ENCODE measurements around the gene EHHADH.
A peak's percentile ranks its signal among the peaks of the same experiment; 100 is the strongest.
"Not testable (repeated sequence)": the region's sequence is repeated elsewhere in the genome, so short reads cannot be mapped to it uniquely, and the experiment has no call there.

The EHHADH gene

DNA sequence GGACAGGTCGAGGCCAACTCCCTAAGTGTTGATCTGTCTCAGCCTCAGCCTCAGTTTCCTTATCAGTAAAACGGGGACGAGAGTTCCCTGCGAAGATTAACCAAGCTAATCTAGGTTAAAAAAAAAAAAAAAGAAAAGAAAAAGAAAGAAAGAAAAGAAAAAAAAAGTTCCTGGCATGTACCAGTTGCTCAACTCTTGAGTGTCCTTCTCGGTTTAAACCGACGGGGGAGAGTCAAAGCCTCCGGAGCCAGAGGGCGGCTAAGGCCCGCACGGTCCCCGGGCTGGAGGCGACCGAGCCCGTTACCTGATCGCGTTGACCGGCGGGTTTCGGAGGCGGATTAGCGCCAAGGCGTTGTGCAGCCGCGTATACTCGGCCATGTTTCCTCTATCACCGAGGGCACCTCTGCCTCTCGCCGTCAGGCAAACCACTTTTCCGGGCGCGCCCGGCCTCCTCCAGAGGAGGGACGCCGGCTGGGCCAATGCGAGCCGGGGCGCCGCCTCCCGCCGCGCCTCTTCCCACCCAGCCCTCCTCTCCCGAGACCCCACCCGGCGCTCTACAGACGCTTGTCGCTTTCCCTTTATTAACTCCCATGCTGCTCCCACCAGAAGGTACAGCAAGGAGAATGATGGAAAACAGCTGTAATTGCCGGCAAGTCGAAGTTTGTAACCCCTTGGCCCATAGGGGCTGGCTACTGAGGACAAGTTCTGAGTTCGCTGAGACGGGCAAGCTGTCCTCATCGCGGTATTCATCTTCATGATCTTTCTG lies at the start of gene EHHADH:
Gene EHHADH (minus strand): TSS at position 405 of the 766 bp plus-strand sequence. CDS start 27 bp downstream, at position 378.
- peak; percentile 55 for DNase-seq

GRCh38 chr3:185299918-185300426 lies 46.1 kb upstream of the EHHADH start:
- not testable (repeated sequence) for DNase-seq

GRCh38 chr3:185297867-185298266 lies 44.0 kb upstream of the EHHADH start:
- DNase-seq, result no peak

DNA sequence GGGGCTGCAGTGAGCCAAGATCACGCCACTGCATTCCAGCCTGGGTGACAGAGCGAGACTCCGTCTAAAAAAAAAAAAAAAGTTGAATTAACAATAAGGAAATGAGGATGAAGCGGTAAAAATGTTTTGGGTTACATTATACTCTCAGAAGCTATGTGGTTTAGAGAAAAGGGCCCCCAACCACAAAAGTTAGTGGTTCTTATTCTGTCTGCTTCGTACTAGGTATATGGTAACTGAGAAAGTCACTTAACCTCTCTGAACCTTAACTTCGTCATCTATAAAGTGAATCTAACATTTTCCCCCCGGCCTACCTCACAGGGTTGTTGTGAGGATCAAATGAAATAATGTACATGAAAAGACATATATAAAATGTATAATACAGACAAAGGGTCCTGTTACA lies 38.4 kb upstream of the EHHADH start:
- DNase-seq, result no peak

- DNase-seq, result no peak
Observed at GRCh38 chr3:185290266-185290665, 36.4 kb upstream of the EHHADH start.

DNA sequence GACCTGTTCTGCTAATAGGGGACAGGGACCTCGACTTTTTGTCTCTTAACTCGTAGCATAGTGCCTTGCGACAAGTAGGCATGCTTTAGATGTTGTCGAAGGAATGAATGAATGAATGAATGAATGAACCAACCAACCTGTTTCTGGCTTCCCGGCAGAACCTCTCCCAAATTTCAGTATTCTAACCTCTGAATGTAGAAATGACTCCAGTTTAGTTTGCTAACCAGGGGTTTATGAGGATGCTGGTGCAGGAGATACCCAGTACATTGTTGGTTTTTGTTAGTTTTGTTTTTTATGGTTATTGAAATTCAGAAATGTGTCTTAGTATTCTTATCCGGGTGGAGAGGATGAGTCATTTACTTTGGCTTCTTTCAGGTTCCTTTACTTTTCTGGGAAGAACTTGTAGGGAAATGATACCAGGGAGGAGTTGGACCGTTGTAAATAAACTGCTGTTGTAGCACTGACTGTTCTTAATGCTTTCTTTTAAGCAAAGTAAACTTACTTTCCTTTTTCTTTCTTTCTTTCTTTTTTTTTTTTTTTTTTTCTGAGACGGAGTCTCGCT lies 29.6 kb upstream of the EHHADH start:
- DNase-seq, result no peak

GRCh38 chr3:185282696-185283373 lies 29.0 kb upstream of the EHHADH start:
- DNase-seq, result peak; percentile 94

- no peak for DNase-seq
Observed at GRCh38 chr3:185280572-185281365, 26.9 kb upstream of the EHHADH start.

GRCh38 chr3:185279587-185280138 lies 25.8 kb upstream of the EHHADH start:
- no peak for DNase-seq

DNA sequence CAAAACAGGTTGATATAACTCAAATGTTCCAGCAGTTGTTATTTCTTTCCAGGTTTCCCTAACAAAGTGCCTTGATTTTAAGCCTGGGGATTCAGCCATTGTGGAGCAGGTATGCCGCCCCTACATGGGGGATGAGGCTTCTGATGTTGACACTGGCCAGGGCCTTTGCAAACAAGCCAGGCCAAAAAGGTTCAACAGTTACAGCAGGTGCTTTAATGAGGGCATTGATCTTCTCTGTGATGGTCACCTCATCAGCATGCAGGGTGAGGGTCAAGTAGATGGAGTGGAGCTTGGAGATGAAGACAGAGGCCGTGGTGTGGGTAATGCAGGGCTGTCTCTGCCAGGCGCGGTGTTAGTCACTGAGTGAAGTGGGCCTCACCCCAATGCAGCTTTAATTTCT lies 22.6 kb upstream of the EHHADH start:
- DNase-seq, result no peak

DNA sequence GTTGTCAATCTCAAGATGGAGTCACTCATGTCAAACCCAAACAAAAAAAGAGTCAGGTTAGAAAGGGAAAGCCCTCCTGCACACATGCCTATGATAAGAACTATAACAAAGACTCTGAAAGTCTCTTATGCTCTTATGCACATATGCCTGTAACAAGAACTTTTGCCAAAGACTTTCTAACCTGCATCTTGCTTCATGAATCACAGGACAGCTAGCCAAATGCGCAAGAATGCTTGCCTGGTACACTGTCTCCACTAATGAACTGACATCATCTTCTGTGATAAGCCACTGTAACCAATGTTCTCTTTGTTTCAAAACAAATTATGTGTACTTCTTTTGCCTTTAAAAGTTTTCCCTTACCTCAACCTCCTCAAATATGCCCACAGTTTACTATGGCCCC lies 18.2 kb upstream of the EHHADH start:
- DNase-seq, result no peak

DNA sequence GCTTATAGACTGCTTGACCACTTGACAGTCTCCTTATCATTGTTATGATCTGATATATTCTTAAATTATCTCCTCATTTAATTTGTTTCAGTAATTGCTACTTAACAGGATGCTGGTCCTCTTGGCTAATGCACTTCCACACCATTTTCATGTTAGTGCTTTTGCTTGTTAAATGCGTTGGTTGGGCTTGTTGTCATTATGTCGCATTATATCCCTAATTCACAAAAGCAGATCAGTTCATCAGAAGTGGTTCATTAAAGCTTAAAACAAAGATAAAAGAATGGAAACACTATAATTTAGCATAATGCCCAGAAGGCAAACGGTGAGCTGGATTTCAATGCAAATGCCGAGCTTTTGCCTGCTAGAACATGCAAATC lies 17.1 kb upstream of the EHHADH start:
- no peak for DNase-seq

DNA sequence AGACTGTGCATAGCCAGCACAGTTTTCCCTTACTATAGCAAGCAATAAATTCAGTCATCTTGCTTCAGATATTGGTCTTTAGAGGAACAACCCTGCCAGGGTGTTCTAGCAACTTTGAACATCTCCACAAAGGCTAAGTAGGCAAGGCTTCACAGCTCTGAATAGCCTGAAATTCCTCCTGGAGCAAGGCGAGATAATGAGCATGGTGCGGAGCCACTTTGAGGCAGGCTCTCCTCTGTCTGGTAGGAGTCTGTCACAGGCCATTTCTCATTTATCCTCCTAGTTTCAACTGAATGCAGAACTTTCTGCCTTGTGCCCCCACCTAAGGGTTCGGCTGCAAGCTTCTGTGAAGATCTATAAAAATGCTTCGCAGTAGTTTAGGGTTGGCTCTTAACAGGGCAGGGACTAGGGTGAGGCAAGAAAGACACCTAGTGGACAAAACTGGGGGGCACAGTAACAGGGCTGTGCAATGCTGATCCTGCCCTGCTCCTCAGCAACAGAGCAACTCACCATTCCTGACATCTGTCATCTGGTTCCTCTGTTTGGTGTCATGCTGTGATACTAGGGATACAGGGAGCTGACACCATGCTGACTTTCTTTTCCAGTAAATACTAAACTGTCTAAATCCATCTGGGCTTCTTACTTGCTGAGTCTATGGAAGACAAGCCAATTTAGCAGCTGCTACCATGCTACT lies 16.6 kb upstream of the EHHADH start:
- no peak for DNase-seq

GRCh38 chr3:185268194-185268962 lies 14.5 kb upstream of the EHHADH start:
- no peak for DNase-seq

- DNase-seq, result no peak
Observed at GRCh38 chr3:185267193-185267592, 13.3 kb upstream of the EHHADH start.

GRCh38 chr3:185264849-185265553 lies 11.2 kb upstream of the EHHADH start:
- DNase-seq, result no peak

DNA sequence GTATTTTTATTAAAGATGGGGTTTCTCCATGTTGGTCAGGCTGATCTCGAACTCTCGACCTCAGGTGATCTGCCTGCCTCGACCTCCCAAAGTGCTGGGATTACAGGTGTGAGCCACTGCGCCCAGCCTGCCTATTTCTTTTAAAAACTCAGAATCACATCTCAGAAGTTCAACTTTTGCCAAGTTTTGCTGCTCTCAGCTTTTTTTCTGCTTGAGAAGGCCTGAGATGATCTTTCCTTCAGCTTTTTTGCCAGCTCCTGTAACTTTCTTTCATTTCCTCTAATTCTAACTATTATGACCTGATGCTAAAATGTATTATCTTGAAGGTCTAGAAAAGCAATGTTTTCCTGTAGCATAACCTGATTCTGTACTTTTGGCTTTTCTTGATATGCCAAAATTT lies 9.6 kb upstream of the EHHADH start:
- DNase-seq, result no peak

DNA sequence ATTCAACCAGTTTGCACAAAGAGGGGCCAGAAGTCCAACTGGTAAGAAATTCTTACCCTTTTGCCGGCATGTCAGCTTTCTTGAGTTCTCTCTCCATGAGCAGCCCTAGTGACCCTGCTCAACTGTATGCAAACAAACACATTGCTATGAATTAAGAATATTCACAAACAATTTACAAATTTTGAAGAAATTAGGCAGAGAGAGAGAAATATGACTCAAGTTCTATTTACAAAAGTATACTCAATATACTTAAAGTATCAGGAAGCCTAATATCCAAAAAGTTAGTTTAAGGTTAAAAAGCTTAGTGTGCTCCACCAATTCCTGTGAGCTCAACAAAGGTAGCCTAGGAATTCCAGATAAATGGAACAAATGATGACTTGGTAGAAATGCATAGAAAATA lies 3.5 kb upstream of the EHHADH start:
- no peak for DNase-seq

GRCh38 chr3:185254799-185255198 lies 950 bp upstream of the EHHADH start:
- DNase-seq, result no peak

DNA sequence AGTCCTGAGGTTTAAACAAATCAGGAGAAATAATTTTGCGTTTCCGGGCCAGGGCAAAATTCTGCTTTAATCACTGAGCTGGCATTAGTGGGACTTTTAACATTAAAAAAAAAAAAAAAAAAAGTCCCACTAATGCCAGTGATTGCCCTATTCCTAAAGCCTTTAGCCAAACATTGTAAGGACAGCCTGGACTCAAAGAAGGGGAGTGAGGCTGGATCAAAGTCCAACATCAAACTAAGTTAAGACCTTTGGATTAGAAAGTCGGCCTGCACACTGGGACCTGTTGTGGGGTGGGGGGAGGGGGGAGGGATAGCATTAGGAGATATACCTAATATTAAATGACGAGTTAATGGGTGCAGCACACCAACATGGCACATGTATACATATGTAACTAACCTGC lies 716 bp downstream of the EHHADH start:
- DNase-seq, result not testable (repeated sequence)

DNA sequence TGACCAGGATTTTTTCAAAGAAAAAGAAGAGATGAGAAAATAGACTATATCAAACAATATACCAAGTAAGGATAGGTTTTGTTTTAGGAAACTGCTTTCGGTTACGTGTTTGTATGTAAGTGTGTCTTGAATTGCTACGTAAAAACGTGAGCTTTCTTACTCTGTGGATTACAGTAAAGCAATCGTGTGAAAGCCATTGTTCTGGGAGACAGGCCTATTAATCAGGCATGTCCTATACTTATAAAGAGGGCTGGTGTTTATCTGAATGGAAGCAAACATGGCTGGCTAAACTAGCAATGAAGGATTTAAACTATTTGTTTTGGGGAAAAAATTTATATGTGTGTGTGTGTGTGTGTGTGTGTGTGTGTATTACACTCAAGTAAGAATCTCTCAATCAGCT lies 2.6 kb downstream of the EHHADH start:
- no peak for DNase-seq
